Measurements from ENCODE around the gene DYRK2.

DYRK2 gene

DNA sequence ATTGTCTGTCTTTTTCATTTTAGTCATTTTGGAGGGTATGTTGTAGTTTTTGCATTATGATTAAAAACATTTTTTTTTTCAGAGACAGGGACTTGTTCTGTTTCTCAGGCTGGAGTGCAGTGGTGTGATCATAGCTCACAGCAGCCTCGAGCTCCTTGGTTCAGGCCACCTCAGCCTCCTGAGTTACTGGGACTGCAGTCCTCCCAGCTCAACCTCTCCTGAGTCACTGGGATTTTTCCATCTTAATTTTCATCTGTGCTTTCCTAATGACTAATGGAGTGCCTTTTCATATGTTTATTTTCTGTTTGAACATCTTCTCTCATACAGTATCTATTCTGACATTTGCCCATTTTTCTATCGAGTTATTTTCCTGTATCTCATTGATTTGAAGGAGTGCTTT is 52.6 kb downstream of the DYRK2 start:
- FAIRE-seq = no peak
- no peak for DNase-seq (ENCODE audit: low spot score)

- DNase-seq (ENCODE audit: low spot score) (no peak), FAIRE-seq (no peak)
Measured at GRCh38 chr12:67702136-67702535, 53.6 kb downstream of the DYRK2 start.

DNA sequence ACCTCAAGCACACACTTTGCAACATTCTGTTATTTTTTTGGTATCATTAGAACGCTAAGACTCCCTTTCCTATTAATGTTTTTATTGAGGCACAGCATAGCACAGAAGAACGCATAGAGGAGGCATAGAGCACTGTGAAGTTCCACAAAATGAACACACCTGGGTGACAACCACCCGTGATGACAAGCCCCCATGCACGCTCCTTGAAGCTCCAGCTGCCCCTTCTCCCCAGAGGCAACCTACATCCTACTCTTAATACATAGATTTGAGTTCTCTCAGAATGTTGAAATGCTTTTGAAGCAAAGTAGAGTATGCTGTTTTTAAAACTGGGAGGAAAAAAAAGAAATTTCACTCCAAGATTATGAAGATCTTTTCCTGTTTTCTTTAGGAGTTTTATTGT is 55.5 kb downstream of the DYRK2 start:
- no peak for FAIRE-seq

GRCh38 chr12:67705394-67706370 is 57.1 kb downstream of the DYRK2 start:
- no peak for DNase-seq (ENCODE audit: low spot score)
- no peak for FAIRE-seq

More for the DNA sequence above, 55.5 kb downstream of the DYRK2 start:
- DNase-seq (ENCODE audit: low spot score) = no peak

DNA sequence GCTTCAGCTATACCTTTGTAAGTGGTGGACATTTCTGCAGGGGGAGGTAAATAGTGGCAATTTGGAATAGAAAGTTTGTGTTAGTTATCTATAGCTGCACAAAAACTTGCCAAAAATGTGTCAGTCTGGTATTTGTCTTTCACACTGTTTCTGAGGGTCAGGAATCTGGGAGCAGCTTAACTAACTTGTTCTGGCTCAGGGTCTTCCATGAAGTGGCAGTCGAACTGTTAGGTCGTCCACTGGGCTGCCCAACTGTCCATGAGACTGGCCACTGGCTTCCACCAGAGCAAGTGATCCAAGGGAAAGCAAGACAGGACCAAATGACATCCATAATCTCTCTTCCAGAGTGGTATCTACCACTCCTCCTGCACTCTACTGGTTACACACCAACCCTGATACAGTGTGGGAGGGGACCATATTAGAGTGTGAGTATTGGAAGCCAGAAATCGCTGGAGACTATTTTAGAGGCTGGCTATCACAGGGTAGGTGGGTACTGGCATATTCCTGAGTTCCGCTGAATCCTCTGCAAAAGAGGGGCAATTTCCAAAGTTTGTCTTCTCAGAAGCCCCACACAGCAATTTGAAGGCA is 60.9 kb downstream of the DYRK2 start:
- no peak for DNase-seq (ENCODE audit: low spot score)
- FAIRE-seq = no peak

GRCh38 chr12:67710582-67710981 is 62.0 kb downstream of the DYRK2 start:
- FAIRE-seq (no peak), DNase-seq (ENCODE audit: low spot score) (no peak)

DNA sequence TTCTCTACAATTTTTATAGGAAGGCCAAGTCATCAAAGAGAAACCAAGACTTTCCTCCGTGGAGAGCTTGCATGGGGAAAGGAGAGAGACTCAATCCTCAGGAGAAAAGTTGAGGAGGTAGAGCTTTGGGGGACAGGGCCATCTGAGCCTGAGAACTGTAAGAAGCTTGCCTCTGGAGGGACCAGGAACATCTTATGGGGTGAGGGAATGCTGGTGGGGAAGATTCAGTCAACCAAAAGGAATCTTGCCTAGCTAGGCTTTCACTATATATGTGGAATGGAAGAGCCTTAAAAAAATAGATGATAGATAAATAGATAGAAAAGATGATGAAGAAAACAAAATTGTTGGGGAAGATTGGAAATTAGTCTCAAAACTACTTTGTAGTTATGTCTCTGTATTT is 63.5 kb downstream of the DYRK2 start:
- FAIRE-seq = no peak
- DNase-seq (ENCODE audit: low spot score) = no peak

DNA sequence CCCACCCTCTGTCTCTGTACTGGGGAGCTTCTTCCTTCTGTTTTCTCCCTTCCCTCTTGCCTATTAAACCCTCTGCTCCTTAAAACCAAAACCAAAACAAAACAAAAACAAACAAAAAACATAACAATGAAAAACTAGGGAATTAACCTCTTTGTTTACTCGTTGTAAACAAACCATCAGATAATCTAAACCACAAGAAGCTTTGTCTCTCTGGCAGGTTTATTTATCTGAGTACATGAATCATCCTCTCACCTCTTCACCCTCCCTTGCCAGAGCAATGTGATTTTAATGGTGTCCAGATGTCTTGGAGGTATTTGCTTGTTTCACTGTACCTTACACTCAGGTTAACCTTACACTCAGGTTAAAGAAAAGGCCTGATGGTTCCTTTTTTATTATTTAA is 66.1 kb downstream of the DYRK2 start:
- FAIRE-seq (no peak), DNase-seq (ENCODE audit: low spot score) (no peak)

Data from urothelium cell line (cell line).